HepG2 (cell line): ENCODE data around the gene ZER1. TPM values are rescaled to one million over a fixed set of nuclear protein-coding genes. Genes with fewer than 3 reads are reported as not detected.

ENCODE experiments used
- ARNT2 ChIP-seq: sonication (generic); formaldehyde crosslinking; IDR thresholded peaks from 2 replicates; pipeline ENCODE4 v1.8.0; 2022; ENCODE audit warnings: mild to moderate bottlenecking, low read depth, missing genetic modification reagents, moderate library complexity
- CC2D1A ChIP-seq: sonication (generic); formaldehyde crosslinking; IDR thresholded peaks from 2 replicates; pipeline ENCODE4 v1.8.1; 2023; ENCODE audit warnings: mild to moderate bottlenecking, missing genetic modification reagents
- DPF2 ChIP-seq: sonication (generic); formaldehyde crosslinking; IDR thresholded peaks from 2 replicates; pipeline ENCODE4 v1.4.0; 2020; ENCODE audit warnings: mild to moderate bottlenecking, low read depth, missing genetic modification reagents, borderline replicate concordance
- GABPB1 ChIP-seq: IDR thresholded peaks from 2 replicates; pipeline ENCODE4 v1.6.1; 2016; ENCODE audit warnings: mild to moderate bottlenecking, missing genetic modification reagents, moderate library complexity, missing compliant biosample characterization
- IRF2 ChIP-seq: IDR thresholded peaks from 2 replicates; pipeline ENCODE4 v1.6.1; 2018; ENCODE audit warnings: missing genetic modification reagents, missing compliant biosample characterization
- KMT2A ChIP-seq: sonication (generic); formaldehyde crosslinking; IDR thresholded peaks from 2 replicates; pipeline ENCODE4 v1.4.0; 2020; ENCODE audit warnings: missing genetic modification reagents
- MNT ChIP-seq: fragments of 450-650 bp; IDR thresholded peaks from 2 replicates; pipeline ENCODE4 v1.6.1; 2016
- MYC ChIP-seq: sonication (generic); formaldehyde crosslinking; IDR thresholded peaks from 2 replicates; pipeline ENCODE4 v1.9.0; 2021; ENCODE audit warnings: missing genetic modification reagents, borderline replicate concordance
- NR2F6 ChIP-seq, 2 experiments: IDR thresholded peaks; 2 replicates each; pipeline ENCODE4 v1.6.1; 2016; ENCODE audit warnings: antibody characterized with exemption in 1 of 2, mild to moderate bottlenecking in 1 of 2
- SAP130 ChIP-seq: IDR thresholded peaks from 2 replicates; pipeline ENCODE4 v1.6.1; 2016; ENCODE audit warnings: low read depth
- TMF1 ChIP-seq: sonication (generic); formaldehyde crosslinking; IDR thresholded peaks from 2 replicates; pipeline ENCODE4 v1.8.1; 2022; ENCODE audit warnings: low read depth, missing genetic modification reagents
- YEATS4 ChIP-seq: sonication (generic); formaldehyde crosslinking; IDR thresholded peaks from 2 replicates; pipeline ENCODE4 v1.4.0; 2020; ENCODE audit warnings: missing genetic modification reagents, borderline replicate concordance
- ZMYM2 ChIP-seq: sonication (generic); formaldehyde crosslinking; IDR thresholded peaks from 2 replicates; pipeline ENCODE4 v1.8.0; 2022; ENCODE audit warnings: mild to moderate bottlenecking, missing genetic modification reagents
- ZNF205 ChIP-seq: IDR thresholded peaks from 2 replicates; pipeline ENCODE4 v1.6.1; 2018; ENCODE audit warnings: missing biosample characterization, missing genetic modification reagents
- ZNF280D ChIP-seq: sonication (generic); formaldehyde crosslinking; IDR thresholded peaks from 2 replicates; pipeline ENCODE4 v1.5.1; 2020; ENCODE audit warnings: mild to moderate bottlenecking, missing genetic modification reagents
- ZNF30 ChIP-seq: sonication (generic); formaldehyde crosslinking; IDR thresholded peaks from 2 replicates; pipeline ENCODE4 v1.5.0; 2020; ENCODE audit warnings: mild to moderate bottlenecking, missing genetic modification reagents
- ZNF337 ChIP-seq: sonication (generic); formaldehyde crosslinking; IDR thresholded peaks from 2 replicates; pipeline ENCODE4 v1.5.1; 2020; ENCODE audit warnings: missing genetic modification reagents, low read depth, mild to moderate bottlenecking, borderline replicate concordance
- ZNF414 ChIP-seq: sonication (generic); formaldehyde crosslinking; IDR thresholded peaks from 2 replicates; pipeline ENCODE4 v1.5.0; 2020; ENCODE audit warnings: missing genetic modification reagents
- polyA plus RNA-seq, 8 experiments: library from polyadenylated mRNA; depleted of rRNA in 3 of 8; stranded (reverse) in 7 of 8; unstranded in 1 of 8; fragments of >200 nt; fragmentation: Illumina TruSeq in 4 of 8; extraction: Trizol in 4 of 8; gene quantifications; 2 replicates each; pipeline versions ENCODE4 v1.2.1 to v1.2.3, GENCODE V29; 2011 to 2016; ENCODE audit warnings: low read depth in 4 of 8, missing spikeins in 1 of 8, mixed read lengths in 1 of 8; ENCODE audit not compliant: insufficient read depth in 1 of 8
- total RNA-seq, 5 experiments: library from RNA; depleted of rRNA; stranded (reverse); fragments of >200 nt; fragmentation: Illumina TruSeq; extraction: Trizol; gene quantifications; 2 replicates each; pipeline ENCODE4 v1.2.3, GENCODE V29; 2016; ENCODE audit warnings: low read depth in 1 of 5
- TF ChIP-seq, protein P1 (sequence below): sonication (generic); formaldehyde crosslinking; IDR thresholded peaks from 2 replicates; pipeline ENCODE4 v1.4.0; 2020; ENCODE audit warnings: missing genetic modification reagents, borderline replicate concordance

Gene ZER1
- total and polyA plus RNA-seq, 2 of the 13 experiments (the other 11 are each of a cell fraction or from before 2014, with no cell fraction given) = 7.7 to 40.0 TPM

GRCh38 chr9:128818099-128818838, 46.5 kb upstream of the ZER1 start, which contains the start of gene ENDOG (continued):
- TF ChIP-seq MYC (CRISPR knock-in tag) (peak; percentile 22; the same call in 1 of the 2 replicates), ZNF414 (CRISPR knock-in tag) (peak; percentile 78; the same call in 1 of the 2 replicates), KMT2A (CRISPR knock-in tag) (peak; percentile 39), YEATS4 (peak; percentile 56; the same call in 1 of the 2 replicates), ZMYM2 (0 out of 2 replicates have a peak, but pooled peaks have one; percentile 40), ZNF30 (CRISPR knock-in tag) (0 out of 2 replicates have a peak, but pooled peaks have one; percentile 41), SAP130 (peak; percentile 87), MNT (0 out of 2 replicates have a peak, but pooled peaks have one; percentile 4), ZNF337 (CRISPR knock-in tag) (0 out of 2 replicates have a peak, but pooled peaks have one; percentile 33), ZNF280D (0 out of 2 replicates have a peak, but pooled peaks have one; percentile 67), TMF1 (CRISPR knock-in tag) (no peak), ZNF205 (CRISPR knock-in tag) (0 out of 2 replicates have a peak, but pooled peaks have one; percentile 16), IRF2 (CRISPR knock-in tag) (peak; percentile 84), CC2D1A (CRISPR knock-in tag) (no peak), DPF2 (CRISPR knock-in tag) (no peak), GABPB1 (peak; percentile 57), NR2F6 (IDR thresholded peaks at IDR 0.05) (no peak), NR2F6 (CRISPR knock-in tag; IDR thresholded peaks at IDR 0.05) (peak; percentile 58; the same call in 1 of the 2 replicates), ARNT2 (peak; percentile 83)
- TF ChIP-seq, protein P1, sequence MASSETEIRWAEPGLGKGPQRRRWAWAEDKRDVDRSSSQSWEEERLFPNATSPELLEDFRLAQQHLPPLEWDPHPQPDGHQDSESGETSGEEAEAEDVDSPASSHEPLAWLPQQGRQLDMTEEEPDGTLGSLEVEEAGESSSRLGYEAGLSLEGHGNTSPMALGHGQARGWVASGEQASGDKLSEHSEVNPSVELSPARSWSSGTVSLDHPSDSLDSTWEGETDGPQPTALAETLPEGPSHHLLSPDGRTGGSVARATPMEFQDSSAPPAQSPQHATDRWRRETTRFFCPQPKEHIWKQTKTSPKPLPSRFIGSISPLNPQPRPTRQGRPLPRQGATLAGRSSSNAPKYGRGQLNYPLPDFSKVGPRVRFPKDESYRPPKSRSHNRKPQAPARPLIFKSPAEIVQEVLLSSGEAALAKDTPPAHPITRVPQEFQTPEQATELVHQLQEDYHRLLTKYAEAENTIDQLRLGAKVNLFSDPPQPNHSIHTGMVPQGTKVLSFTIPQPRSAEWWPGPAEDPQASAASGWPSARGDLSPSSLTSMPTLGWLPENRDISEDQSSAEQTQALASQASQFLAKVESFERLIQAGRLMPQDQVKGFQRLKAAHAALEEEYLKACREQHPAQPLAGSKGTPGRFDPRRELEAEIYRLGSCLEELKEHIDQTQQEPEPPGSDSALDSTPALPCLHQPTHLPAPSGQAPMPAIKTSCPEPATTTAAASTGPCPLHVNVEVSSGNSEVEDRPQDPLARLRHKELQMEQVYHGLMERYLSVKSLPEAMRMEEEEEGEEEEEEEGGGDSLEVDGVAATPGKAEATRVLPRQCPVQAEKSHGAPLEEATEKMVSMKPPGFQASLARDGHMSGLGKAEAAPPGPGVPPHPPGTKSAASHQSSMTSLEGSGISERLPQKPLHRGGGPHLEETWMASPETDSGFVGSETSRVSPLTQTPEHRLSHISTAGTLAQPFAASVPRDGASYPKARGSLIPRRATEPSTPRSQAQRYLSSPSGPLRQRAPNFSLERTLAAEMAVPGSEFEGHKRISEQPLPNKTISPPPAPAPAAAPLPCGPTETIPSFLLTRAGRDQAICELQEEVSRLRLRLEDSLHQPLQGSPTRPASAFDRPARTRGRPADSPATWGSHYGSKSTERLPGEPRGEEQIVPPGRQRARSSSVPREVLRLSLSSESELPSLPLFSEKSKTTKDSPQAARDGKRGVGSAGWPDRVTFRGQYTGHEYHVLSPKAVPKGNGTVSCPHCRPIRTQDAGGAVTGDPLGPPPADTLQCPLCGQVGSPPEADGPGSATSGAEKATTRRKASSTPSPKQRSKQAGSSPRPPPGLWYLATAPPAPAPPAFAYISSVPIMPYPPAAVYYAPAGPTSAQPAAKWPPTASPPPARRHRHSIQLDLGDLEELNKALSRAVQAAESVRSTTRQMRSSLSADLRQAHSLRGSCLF = no peak
